HG03039 (cell line): Measurements from ENCODE around the gene PJA1.

ENCODE experiments used
- ATAC-seq: cut with Tn5 transposase; IDR thresholded peaks from one replicate; pipeline ENCODE4 v1.9.1; 2021; ENCODE audit warnings: mild to moderate bottlenecking, moderate library complexity; ENCODE audit not compliant: unreplicated experiment

The PJA1 gene

GRCh38 chrX:69116077-69116476 lies 49.2 kb downstream of the PJA1 start:
- ATAC-seq, result no peak

GRCh38 chrX:69113723-69114122 lies 51.5 kb downstream of the PJA1 start:
- ATAC-seq, result no peak
